Nephron (organoid): ENCODE measurements around the gene PNPLA2.

ENCODE experiments used
- H3K27ac Mint-ChIP-seq, 3 experiments: 2 replicates each; pipeline ENCODE4 v1.8.0; 2020; ENCODE audit warnings: mixed read lengths in 3 of 3, mild to moderate bottlenecking in 2 of 3, moderate library complexity in 1 of 3
- H3K27me3 Mint-ChIP-seq: 2 replicates; pipeline ENCODE4 v1.8.0; 2021; ENCODE audit warnings: low read depth, mild to moderate bottlenecking, moderate library complexity, mixed read lengths
- H3K36me3 Mint-ChIP-seq: 2 replicates; pipeline ENCODE4 v1.8.0; 2020; ENCODE audit warnings: low read depth, mixed read lengths
- H3K4me1 Mint-ChIP-seq: 2 replicates; pipeline ENCODE4 v1.8.0; 2020; ENCODE audit warnings: mixed read lengths
- H3K4me3 Mint-ChIP-seq, 3 experiments: 2 replicates each; pipeline ENCODE4 v1.8.0; 2020; ENCODE audit warnings: mild to moderate bottlenecking in 3 of 3, mixed read lengths in 3 of 3, moderate library complexity in 2 of 3
- H3K9me3 Mint-ChIP-seq: 2 replicates; pipeline ENCODE4 v1.8.0; 2020; ENCODE audit warnings: mixed read lengths
- TF ChIP-seq, protein P1 (sequence below), 3 experiments: fragments of 200-600 bp; sonication (generic); IDR thresholded peaks; one replicate each; pipeline ENCODE4 v1.5.0; 2021; ENCODE audit warnings: antibody characterized with exemption in 3 of 3; ENCODE audit not compliant: unreplicated experiment in 3 of 3

Gene PNPLA2

GRCh38 chr11:867856-868358 lies 49.2 kb downstream of the PNPLA2 start:
- Mint-ChIP-seq H3K4me1 (peaks cover 5% of the 10 kb centered on the region), H3K4me3 (no peak overlapping the region), H3K36me3 (no peaks in the 10 kb centered on the region), H3K27me3 (no peaks in the 10 kb centered on the region), H3K27ac (no peak overlapping the region), H3K9me3 (no peaks in the 10 kb centered on the region)
- TF ChIP-seq, protein P1, sequence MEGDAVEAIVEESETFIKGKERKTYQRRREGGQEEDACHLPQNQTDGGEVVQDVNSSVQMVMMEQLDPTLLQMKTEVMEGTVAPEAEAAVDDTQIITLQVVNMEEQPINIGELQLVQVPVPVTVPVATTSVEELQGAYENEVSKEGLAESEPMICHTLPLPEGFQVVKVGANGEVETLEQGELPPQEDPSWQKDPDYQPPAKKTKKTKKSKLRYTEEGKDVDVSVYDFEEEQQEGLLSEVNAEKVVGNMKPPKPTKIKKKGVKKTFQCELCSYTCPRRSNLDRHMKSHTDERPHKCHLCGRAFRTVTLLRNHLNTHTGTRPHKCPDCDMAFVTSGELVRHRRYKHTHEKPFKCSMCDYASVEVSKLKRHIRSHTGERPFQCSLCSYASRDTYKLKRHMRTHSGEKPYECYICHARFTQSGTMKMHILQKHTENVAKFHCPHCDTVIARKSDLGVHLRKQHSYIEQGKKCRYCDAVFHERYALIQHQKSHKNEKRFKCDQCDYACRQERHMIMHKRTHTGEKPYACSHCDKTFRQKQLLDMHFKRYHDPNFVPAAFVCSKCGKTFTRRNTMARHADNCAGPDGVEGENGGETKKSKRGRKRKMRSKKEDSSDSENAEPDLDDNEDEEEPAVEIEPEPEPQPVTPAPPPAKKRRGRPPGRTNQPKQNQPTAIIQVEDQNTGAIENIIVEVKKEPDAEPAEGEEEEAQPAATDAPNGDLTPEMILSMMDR (IDR thresholded peaks at IDR 0.05; ENCODE audit: unreplicated experiment in 3 of 3) = no peak

DNA sequence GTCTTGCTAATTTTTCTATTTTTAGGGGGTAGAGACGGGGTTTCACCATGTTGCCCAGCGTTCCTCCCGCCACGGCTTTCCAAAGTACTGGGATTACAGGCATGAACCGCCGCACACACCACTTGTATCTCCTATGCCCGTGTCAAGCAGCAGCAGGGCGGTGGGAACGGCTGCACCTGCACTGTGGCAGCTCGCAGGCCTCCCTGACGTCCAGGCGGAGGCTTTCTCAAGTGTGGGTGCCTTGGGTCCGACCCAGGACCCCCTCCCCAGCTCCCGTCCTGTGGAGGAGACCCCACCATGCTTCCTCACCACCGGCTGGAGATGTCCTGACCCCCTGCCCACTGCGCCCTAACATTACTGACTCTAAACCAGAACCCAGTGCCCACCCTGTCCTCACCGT lies 49.7 kb downstream of the PNPLA2 start:
- H3K4me3 Mint-ChIP-seq = no peak overlapping the region
- H3K27me3 Mint-ChIP-seq = no peaks in the 10 kb centered on the region
- TF ChIP-seq, protein P1 (IDR thresholded peaks at IDR 0.05; ENCODE audit: unreplicated experiment in 3 of 3) = no peak
- peaks cover 3% of the 10 kb centered on the region for H3K36me3 Mint-ChIP-seq
- no peak overlapping the region for H3K27ac Mint-ChIP-seq
- H3K9me3 Mint-ChIP-seq = no peaks in the 10 kb centered on the region
- peaks cover 4% of the 10 kb centered on the region for H3K4me1 Mint-ChIP-seq

- H3K9me3 Mint-ChIP-seq = no peaks in the 10 kb centered on the region
- H3K27ac Mint-ChIP-seq = no peak overlapping the region
- H3K4me3 Mint-ChIP-seq = no peak overlapping the region
- H3K4me1 Mint-ChIP-seq = peaks cover 8% of the 10 kb centered on the region
- TF ChIP-seq, protein P1 (IDR thresholded peaks at IDR 0.05; ENCODE audit: unreplicated experiment in 3 of 3) = no peak
- no peaks in the 10 kb centered on the region for H3K27me3 Mint-ChIP-seq
- peaks cover 7% of the 10 kb centered on the region for H3K36me3 Mint-ChIP-seq
These were observed 50.1 kb downstream of the PNPLA2 start for GRCh38 chr11:868802-869201.

DNA sequence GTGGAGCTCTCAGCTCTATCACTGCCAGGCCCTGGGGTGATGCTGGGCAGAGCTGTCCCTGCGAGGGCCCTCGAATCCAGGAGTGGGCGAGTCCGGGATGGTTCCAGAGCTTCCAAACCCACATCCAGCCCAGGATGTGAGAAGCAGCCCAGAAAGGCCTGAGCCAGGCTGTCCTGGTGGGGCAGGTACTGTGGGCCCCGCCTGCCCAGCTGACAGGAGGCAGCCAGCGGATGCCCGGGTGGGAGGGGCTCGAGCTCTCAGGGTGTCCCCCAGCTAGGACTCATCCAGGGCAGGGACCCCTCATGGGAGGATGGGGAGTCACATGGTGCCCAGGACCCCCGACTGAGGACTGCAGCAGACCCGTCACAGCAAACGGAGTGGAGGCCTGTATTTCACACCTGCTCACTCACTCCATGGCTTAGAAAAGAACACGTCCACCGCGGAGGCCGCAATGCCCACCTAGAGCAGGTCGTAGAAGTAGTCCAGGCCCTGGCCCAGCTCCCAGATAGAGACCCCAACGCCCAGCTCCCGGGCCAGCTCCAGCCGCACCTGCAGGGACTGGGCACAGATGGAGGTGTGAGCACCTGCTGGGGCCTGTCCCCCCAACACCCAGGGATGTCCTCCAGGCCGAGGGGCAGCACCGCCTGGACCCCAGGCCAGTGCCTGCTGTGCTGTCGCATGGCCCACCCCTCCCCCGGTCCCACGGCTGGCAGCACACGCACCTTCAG lies 50.8 kb downstream of the PNPLA2 start:
- peak overlapping the region in 1 of 3 experiments; percentile 71 for H3K27ac Mint-ChIP-seq
- H3K4me3 Mint-ChIP-seq = no peak overlapping the region
- H3K36me3 Mint-ChIP-seq = peaks cover 9% of the 10 kb centered on the region
- peaks cover 10% of the 10 kb centered on the region for H3K4me1 Mint-ChIP-seq
- no peaks in the 10 kb centered on the region for H3K9me3 Mint-ChIP-seq
- H3K27me3 Mint-ChIP-seq = no peaks in the 10 kb centered on the region
- TF ChIP-seq, protein P1 (IDR thresholded peaks at IDR 0.05; ENCODE audit: unreplicated experiment in 3 of 3) = no peak

- Mint-ChIP-seq H3K27ac (peak overlapping the region in 1 of 3 experiments; percentile 71), H3K4me3 (no peak overlapping the region), H3K9me3 (no peaks in the 10 kb centered on the region), H3K4me1 (peaks cover 10% of the 10 kb centered on the region), H3K27me3 (no peaks in the 10 kb centered on the region), H3K36me3 (peaks cover 9% of the 10 kb centered on the region)
- TF ChIP-seq, protein P1 (IDR thresholded peaks at IDR 0.05; ENCODE audit: unreplicated experiment in 3 of 3) = peak; percentile 31 to 50 (median 37)
These were observed 51.4 kb downstream of the PNPLA2 start for GRCh38 chr11:870127-870413.

- no peaks in the 10 kb centered on the region for H3K9me3 Mint-ChIP-seq
- H3K36me3 Mint-ChIP-seq = peaks cover 10% of the 10 kb centered on the region
- H3K4me1 Mint-ChIP-seq = peaks cover 12% of the 10 kb centered on the region
- peak overlapping the region in 1 of 3 experiments; percentile 71 for H3K27ac Mint-ChIP-seq
- H3K27me3 Mint-ChIP-seq = no peaks in the 10 kb centered on the region
- TF ChIP-seq, protein P1 (IDR thresholded peaks at IDR 0.05; ENCODE audit: unreplicated experiment in 3 of 3) = no peak
- no peak overlapping the region for H3K4me3 Mint-ChIP-seq
These were observed 51.7 kb downstream of the PNPLA2 start for GRCh38 chr11:870418-870817.
